Neural cell (in vitro differentiated cells): ENCODE measurements around the gene RAB1B. TPM values are rescaled to one million over a fixed set of nuclear protein-coding genes. Genes with fewer than 3 reads are reported as not detected.

ENCODE experiments used
- H2AFZ ChIP-seq: fragments of 200-600, 300-800 bp; sonication (generic), shearing (Covaris generic); 2 replicates; pipeline ENCODE4 v1.6.0; 2014; ENCODE audit warnings: low read depth, mild to moderate bottlenecking, antibody characterized with exemption, low read length, moderate library complexity
- H3F3A ChIP-seq: fragments of 200-600 bp; shearing (Covaris generic); 2 replicates; pipeline ENCODE4 v1.6.1; 2016; ENCODE audit warnings: mild to moderate bottlenecking, moderate library complexity, mixed read lengths, antibody characterized with exemption, low read length; ENCODE audit not compliant: insufficient read depth, poor library complexity, severe bottlenecking
- H3K27ac ChIP-seq: fragments of 200-600, 300-800 bp; sonication (generic), shearing (Covaris generic); 2 replicates; pipeline ENCODE4 v1.5.1; 2014; ENCODE audit warnings: mild to moderate bottlenecking, low read length, moderate library complexity
- H3K27me3 ChIP-seq: fragments of 300-800, 200-600 bp; sonication (generic), shearing (Covaris generic); 2 replicates; pipeline ENCODE4 v1.6.0; 2014; ENCODE audit warnings: mild to moderate bottlenecking, low read depth, low read length, moderate library complexity; ENCODE audit not compliant: insufficient read depth
- H3K36me3 ChIP-seq: fragments of 300-800, 200-600 bp; sonication (generic), shearing (Covaris generic); 2 replicates; pipeline ENCODE4 v1.5.1; 2014; ENCODE audit warnings: mild to moderate bottlenecking, antibody characterized with exemption, low read length, moderate library complexity; ENCODE audit not compliant: insufficient read depth
- H3K4me2 ChIP-seq: fragments of 300-800, 200-600 bp; sonication (generic), shearing (Covaris generic); 2 replicates; pipeline ENCODE4 v1.6.0; 2014; ENCODE audit warnings: mild to moderate bottlenecking, low read length
- H3K4me3 ChIP-seq: fragments of 300-800, 200-600 bp; sonication (generic), shearing (Covaris generic); 2 replicates; pipeline ENCODE4 v1.5.1; 2014; ENCODE audit warnings: mild to moderate bottlenecking, low read length, moderate library complexity
- H3K79me2 ChIP-seq: fragments of 200-600 bp; shearing (Covaris generic); replicated peaks from 2 replicates; pipeline ENCODE4 v1.6.0; 2014; ENCODE audit warnings: mild to moderate bottlenecking, low read length, moderate library complexity; ENCODE audit not compliant: insufficient read depth
- H3K9ac ChIP-seq: fragments of 300-800, 200-600 bp; sonication (generic), shearing (Covaris generic); 2 replicates; pipeline ENCODE4 v1.6.1; 2016; ENCODE audit warnings: mild to moderate bottlenecking, low read length, mixed read lengths
- H3K9me2 ChIP-seq: fragments of 200-600 bp; shearing (Covaris generic); 2 replicates; pipeline ENCODE4 v1.6.1; 2016; ENCODE audit warnings: mild to moderate bottlenecking, low read length, mixed read lengths; ENCODE audit not compliant: insufficient read depth
- H3K9me3 ChIP-seq: fragments of 200-600, 300-800 bp; sonication (generic), shearing (Covaris generic); 2 replicates; pipeline ENCODE4 v1.6.1; 2016; ENCODE audit warnings: mild to moderate bottlenecking, mixed run types, low read length, moderate library complexity, mixed read lengths
- H4K20me1 ChIP-seq: fragments of 200-600 bp; shearing (Covaris generic); 2 replicates; pipeline ENCODE4 v1.6.1; 2016; ENCODE audit warnings: mild to moderate bottlenecking, mixed run types; ENCODE audit not compliant: insufficient read depth
- CTCF ChIP-seq: fragments of 450-650 bp; IDR thresholded peaks from 2 replicates; pipeline ENCODE4 v1.5.1; 2014; ENCODE audit warnings: antibody characterized with exemption, mild to moderate bottlenecking, moderate library complexity; ENCODE audit not compliant: poor library complexity, severe bottlenecking
- EP300 ChIP-seq: fragments of 450-650 bp; conservative IDR thresholded peaks from 2 replicates; pipeline ENCODE4 v1.6.1; 2014; ENCODE audit warnings: antibody characterized with exemption, mild to moderate bottlenecking, moderate library complexity; ENCODE audit not compliant: poor library complexity, severe bottlenecking
- EZH2 ChIP-seq: fragments of 200-600, 300-800 bp; shearing (Covaris generic), sonication (generic); IDR thresholded peaks from 2 replicates; pipeline ENCODE4 v1.6.1; 2014; ENCODE audit warnings: antibody characterized with exemption, low read length, borderline replicate concordance, mild to moderate bottlenecking; ENCODE audit not compliant: insufficient read depth, poor library complexity, severe bottlenecking
- MXI1 ChIP-seq: fragments of 450-650 bp; conservative IDR thresholded peaks from 2 replicates; pipeline ENCODE4 v1.6.1; 2014; ENCODE audit warnings: antibody characterized with exemption, mild to moderate bottlenecking; ENCODE audit not compliant: poor library complexity, severe bottlenecking
- POLR2AphosphoS5 ChIP-seq: IDR thresholded peaks from 2 replicates; pipeline ENCODE4 v1.6.1; 2012
- RAD21 ChIP-seq: fragments of 450-650 bp; conservative IDR thresholded peaks from 2 replicates; pipeline ENCODE4 v1.6.1; 2014; ENCODE audit warnings: antibody characterized with exemption, mild to moderate bottlenecking, moderate library complexity
- REST ChIP-seq: IDR thresholded peaks from 2 replicates; pipeline ENCODE4 v1.6.1; 2012; ENCODE audit warnings: borderline replicate concordance
- SMC3 ChIP-seq: fragments of 450-650 bp; conservative IDR thresholded peaks from 2 replicates; pipeline ENCODE4 v1.6.1; 2014; ENCODE audit warnings: antibody characterized with exemption, mild to moderate bottlenecking, moderate library complexity; ENCODE audit not compliant: poor library complexity
- TAF1 ChIP-seq: IDR thresholded peaks from 2 replicates; pipeline ENCODE4 v1.6.1; 2012; ENCODE audit warnings: low read depth
- polyA plus RNA-seq: library from polyadenylated mRNA; depleted of rRNA; stranded (reverse); fragments of >200 nt; gene quantifications from 2 replicates; pipeline ENCODE4 v1.2.3, GENCODE V29; 2014

The RAB1B gene
- polyA plus RNA-seq, 1 donor from 2014 or later, result 27.2 TPM

GRCh38 chr11:66325263-66325671, 56.8 kb downstream of the RAB1B start:
- H3K27ac ChIP-seq, result no peak overlapping the region
- H3F3A ChIP-seq, result no peaks in the 10 kb centered on the region
- no peaks in the 10 kb centered on the region for H3K27me3 ChIP-seq
- H3K79me2 ChIP-seq, result no peaks in the 10 kb centered on the region
- no peak overlapping the region for H3K9ac ChIP-seq
- no peak for TF ChIP-seq MXI1
- TF ChIP-seq SMC3, result no peak
- no peak for TF ChIP-seq TAF1
- no peak for TF ChIP-seq RAD21
- TF ChIP-seq REST, result no peak
- no peak for TF ChIP-seq EZH2
- TF ChIP-seq CTCF, result no peak
- no peak for TF ChIP-seq EP300
- no peak for TF ChIP-seq POLR2AphosphoS5
- H3K9me3 ChIP-seq, result no peaks in the 10 kb centered on the region
- no peak overlapping the region for H2AFZ ChIP-seq
- no peak overlapping the region for H3K4me3 ChIP-seq
- no peak overlapping the region for H3K4me2 ChIP-seq
- no peaks in the 10 kb centered on the region for H3K36me3 ChIP-seq
- no peaks in the 10 kb centered on the region for H3K9me2 ChIP-seq
- H4K20me1 ChIP-seq, result no peaks in the 10 kb centered on the region

- H3K27ac ChIP-seq, result no peak overlapping the region
- TF ChIP-seq REST (no peak), POLR2AphosphoS5 (no peak), CTCF (no peak), MXI1 (no peak), TAF1 (no peak), EP300 (no peak)
These were observed 58.0 kb downstream of the RAB1B start for GRCh38 chr11:66326261-66327111.

More at GRCh38 chr11:66326261-66327111, 58.0 kb downstream of the RAB1B start:
- Histone ChIP-seq H3F3A (no peaks in the 10 kb centered on the region), H3K9ac (no peak overlapping the region), H3K9me2 (no peaks in the 10 kb centered on the region), H2AFZ (no peak overlapping the region), H4K20me1 (no peaks in the 10 kb centered on the region), H3K4me3 (no peak overlapping the region), H3K36me3 (no peaks in the 10 kb centered on the region), H3K9me3 (no peaks in the 10 kb centered on the region), H3K79me2 (no peaks in the 10 kb centered on the region), H3K27me3 (no peaks in the 10 kb centered on the region), H3K4me2 (no peak overlapping the region)
